GM13976 (cell line): ENCODE data around the gene SFXN5.
A peak's percentile ranks its signal among the peaks of the same experiment; 100 is the strongest.

Experiments
- DNase-seq: peaks from one replicate; pipeline ENCODE4 v3.0.0; 2012; ENCODE audit warnings: low spot score
- in situ Hi-C: fragments of 300-500 bp; cut with MboI; formaldehyde crosslinking; loops from one replicate; pipeline ENCODE4 v1.12.0; 2022; ENCODE audit warnings: low sequenced_read_pairs, mixed read lengths, inconsistent platforms; ENCODE audit not compliant: unreplicated experiment
- TF ChIP-seq, protein P1 (sequence below): IDR thresholded peaks from 2 replicates; pipeline ENCODE4 v1.5.1; 2012; ENCODE audit warnings: borderline replicate concordance, mild to moderate bottlenecking; ENCODE audit not compliant: insufficient read depth; ENCODE audit errors: extremely low read depth, missing control alignments, control extremely low read depth

Gene SFXN5

DNA sequence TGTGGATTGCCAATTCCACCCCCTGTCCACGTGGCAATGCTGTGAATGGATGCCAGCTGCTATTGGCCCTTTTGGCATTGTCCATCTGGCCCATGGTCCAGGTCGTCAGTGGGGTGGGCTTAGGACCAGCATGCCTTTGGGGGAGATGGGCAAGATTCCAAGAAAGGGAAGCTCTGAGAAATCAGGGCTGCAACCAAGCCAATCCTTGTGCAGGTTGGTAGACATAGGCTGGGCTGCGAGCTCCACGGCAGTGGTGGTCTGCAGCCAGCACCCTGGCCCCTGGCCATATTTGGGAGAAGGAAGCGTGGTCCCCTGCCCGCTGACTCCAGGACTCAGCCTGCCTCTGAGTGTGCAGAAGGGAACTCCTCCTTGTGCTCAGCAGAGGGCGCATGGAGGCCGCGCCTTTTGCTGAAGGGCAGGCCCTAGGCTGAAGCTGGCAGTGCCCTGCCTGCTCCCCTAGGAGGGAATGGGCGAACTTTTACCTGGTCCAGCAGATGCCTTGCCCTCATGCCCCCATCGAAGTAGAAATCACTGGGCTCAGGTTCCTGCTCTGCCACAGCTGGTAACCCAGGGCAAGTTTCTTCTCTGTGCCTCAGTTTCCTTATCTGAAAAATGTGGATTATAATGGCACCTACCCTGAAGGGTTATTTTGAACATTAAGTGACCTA, 178.9 kb downstream of the SFXN5 start:
- in situ Hi-C loops: loop anchor here (25.0 kb wide), 1 partner anchor 295 kb away; no protein-coding TSS in a partner anchor
- DNase-seq: peak; percentile 83

More for the DNA sequence above, 178.9 kb downstream of the SFXN5 start:
- TF ChIP-seq, protein P1, sequence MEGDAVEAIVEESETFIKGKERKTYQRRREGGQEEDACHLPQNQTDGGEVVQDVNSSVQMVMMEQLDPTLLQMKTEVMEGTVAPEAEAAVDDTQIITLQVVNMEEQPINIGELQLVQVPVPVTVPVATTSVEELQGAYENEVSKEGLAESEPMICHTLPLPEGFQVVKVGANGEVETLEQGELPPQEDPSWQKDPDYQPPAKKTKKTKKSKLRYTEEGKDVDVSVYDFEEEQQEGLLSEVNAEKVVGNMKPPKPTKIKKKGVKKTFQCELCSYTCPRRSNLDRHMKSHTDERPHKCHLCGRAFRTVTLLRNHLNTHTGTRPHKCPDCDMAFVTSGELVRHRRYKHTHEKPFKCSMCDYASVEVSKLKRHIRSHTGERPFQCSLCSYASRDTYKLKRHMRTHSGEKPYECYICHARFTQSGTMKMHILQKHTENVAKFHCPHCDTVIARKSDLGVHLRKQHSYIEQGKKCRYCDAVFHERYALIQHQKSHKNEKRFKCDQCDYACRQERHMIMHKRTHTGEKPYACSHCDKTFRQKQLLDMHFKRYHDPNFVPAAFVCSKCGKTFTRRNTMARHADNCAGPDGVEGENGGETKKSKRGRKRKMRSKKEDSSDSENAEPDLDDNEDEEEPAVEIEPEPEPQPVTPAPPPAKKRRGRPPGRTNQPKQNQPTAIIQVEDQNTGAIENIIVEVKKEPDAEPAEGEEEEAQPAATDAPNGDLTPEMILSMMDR: peak; percentile 90
